GM23338 (cell line): ENCODE measurements around the gene RCSD1. TPM values are rescaled to one million over a fixed set of nuclear protein-coding genes. Genes with fewer than 3 reads are reported as not detected.

ENCODE experiments used
- ATAC-seq: fragments of 200-7000 bp; cut with Tn5 transposase; 3 replicates; pipeline ENCODE4 v1.9.1; 2020
- DNase-seq: peaks from one replicate; pipeline ENCODE4 v3.0.0-alpha.2; 2015; ENCODE audit warnings: low spot score
- H2AFZ ChIP-seq: fragments of 200-600 bp; sonication (generic); 2 replicates; pipeline ENCODE4 v1.8.0; 2016; ENCODE audit warnings: antibody characterized with exemption, mild to moderate bottlenecking, moderate library complexity
- H3F3A ChIP-seq: fragments of 200-600 bp; sonication (generic); replicated peaks from 2 replicates; pipeline ENCODE4 v1.8.0; 2017; ENCODE audit warnings: antibody characterized with exemption, mixed run types, low read depth
- H3K27ac ChIP-seq: fragments of 200-600 bp; sonication (generic); 2 replicates; pipeline ENCODE4 v1.6.1; 2016; ENCODE audit warnings: low read depth
- H3K27me3 ChIP-seq: fragments of 200-600 bp; sonication (generic); 2 replicates; pipeline ENCODE4 v1.8.0; 2016; ENCODE audit warnings: mild to moderate bottlenecking, mixed run types, moderate library complexity; ENCODE audit not compliant: insufficient read depth
- H3K36me3 ChIP-seq: fragments of 200-600 bp; sonication (generic); 2 replicates; pipeline ENCODE4 v1.8.0; 2016; ENCODE audit warnings: mild to moderate bottlenecking; ENCODE audit not compliant: insufficient read depth
- H3K4me1 ChIP-seq: fragments of 200-600 bp; sonication (generic); 2 replicates; pipeline ENCODE4 v1.8.0; 2016; ENCODE audit warnings: mild to moderate bottlenecking, moderate library complexity; ENCODE audit not compliant: insufficient read depth
- H3K4me2 ChIP-seq: fragments of 200-600 bp; sonication (generic); 2 replicates; pipeline ENCODE4 v1.7.1; 2017; ENCODE audit warnings: mixed run types
- H3K4me3 ChIP-seq: fragments of 200-600 bp; sonication (generic); 2 replicates; pipeline ENCODE4 v1.6.1; 2016; ENCODE audit warnings: mixed run types
- H3K79me2 ChIP-seq: fragments of 200-600 bp; sonication (generic); replicated peaks from 2 replicates; pipeline ENCODE4 v1.8.0; 2017; ENCODE audit warnings: mild to moderate bottlenecking; ENCODE audit not compliant: insufficient read depth
- H3K9me2 ChIP-seq: fragments of 200-600 bp; sonication (generic); 2 replicates; pipeline ENCODE4 v1.8.0; 2017; ENCODE audit not compliant: insufficient read depth
- H4K20me1 ChIP-seq: fragments of 200-600 bp; sonication (generic); replicated peaks from 2 replicates; pipeline ENCODE4 v1.8.0; 2017; ENCODE audit warnings: mild to moderate bottlenecking; ENCODE audit not compliant: insufficient read depth
- H3K27ac Mint-ChIP-seq: 2 replicates; pipeline ENCODE4 v1.8.0; 2020; ENCODE audit warnings: inconsistent platforms, mild to moderate bottlenecking, moderate library complexity, mixed read lengths
- H3K27me3 Mint-ChIP-seq: 3 replicates; pipeline ENCODE4 v1.8.0; 2022; ENCODE audit warnings: low read depth, mild to moderate bottlenecking, moderate library complexity, mixed read lengths, inconsistent platforms; ENCODE audit not compliant: insufficient read depth, poor library complexity
- H3K36me3 Mint-ChIP-seq: 3 replicates; pipeline ENCODE4 v1.8.0; 2021; ENCODE audit warnings: low read depth, mild to moderate bottlenecking, inconsistent platforms, moderate library complexity, mixed read lengths
- H3K4me1 Mint-ChIP-seq: 3 replicates; pipeline ENCODE4 v1.8.0; 2020; ENCODE audit warnings: mild to moderate bottlenecking, inconsistent platforms, mixed read lengths
- H3K4me3 Mint-ChIP-seq: 3 replicates; pipeline ENCODE4 v1.8.0; 2021; ENCODE audit warnings: moderate library complexity, mild to moderate bottlenecking, inconsistent platforms, mixed read lengths
- H3K9me3 Mint-ChIP-seq: 3 replicates; pipeline ENCODE4 v1.8.0; 2020; ENCODE audit warnings: moderate library complexity, mild to moderate bottlenecking, inconsistent platforms, mixed read lengths
- polyA plus RNA-seq: library from polyadenylated mRNA; unstranded; fragments of >200 nt; fragmentation: Nextera tagmentation; extraction: Ambion mirVana; gene quantifications from 2 replicates; pipeline ENCODE4 v1.2.1, GENCODE V29; 2016
- total RNA-seq: library from RNA; depleted of rRNA; stranded (reverse); fragments of >200 nt; shearing (Covaris generic); gene quantifications from 2 replicates; pipeline ENCODE4 v1.2.3, GENCODE V29; 2014
- TF ChIP-seq, protein P1 (sequence below): fragments of 250-450 bp; sonication (Bioruptor Pico); IDR thresholded peaks from 2 replicates; pipeline ENCODE4 v1.5.0; 2020; ENCODE audit warnings: mild to moderate bottlenecking, moderate library complexity

Gene RCSD1
- total and polyA plus RNA-seq, 2 experiments from 2014 or later: 0.18 to 0.73 TPM

- TF ChIP-seq, protein P1, sequence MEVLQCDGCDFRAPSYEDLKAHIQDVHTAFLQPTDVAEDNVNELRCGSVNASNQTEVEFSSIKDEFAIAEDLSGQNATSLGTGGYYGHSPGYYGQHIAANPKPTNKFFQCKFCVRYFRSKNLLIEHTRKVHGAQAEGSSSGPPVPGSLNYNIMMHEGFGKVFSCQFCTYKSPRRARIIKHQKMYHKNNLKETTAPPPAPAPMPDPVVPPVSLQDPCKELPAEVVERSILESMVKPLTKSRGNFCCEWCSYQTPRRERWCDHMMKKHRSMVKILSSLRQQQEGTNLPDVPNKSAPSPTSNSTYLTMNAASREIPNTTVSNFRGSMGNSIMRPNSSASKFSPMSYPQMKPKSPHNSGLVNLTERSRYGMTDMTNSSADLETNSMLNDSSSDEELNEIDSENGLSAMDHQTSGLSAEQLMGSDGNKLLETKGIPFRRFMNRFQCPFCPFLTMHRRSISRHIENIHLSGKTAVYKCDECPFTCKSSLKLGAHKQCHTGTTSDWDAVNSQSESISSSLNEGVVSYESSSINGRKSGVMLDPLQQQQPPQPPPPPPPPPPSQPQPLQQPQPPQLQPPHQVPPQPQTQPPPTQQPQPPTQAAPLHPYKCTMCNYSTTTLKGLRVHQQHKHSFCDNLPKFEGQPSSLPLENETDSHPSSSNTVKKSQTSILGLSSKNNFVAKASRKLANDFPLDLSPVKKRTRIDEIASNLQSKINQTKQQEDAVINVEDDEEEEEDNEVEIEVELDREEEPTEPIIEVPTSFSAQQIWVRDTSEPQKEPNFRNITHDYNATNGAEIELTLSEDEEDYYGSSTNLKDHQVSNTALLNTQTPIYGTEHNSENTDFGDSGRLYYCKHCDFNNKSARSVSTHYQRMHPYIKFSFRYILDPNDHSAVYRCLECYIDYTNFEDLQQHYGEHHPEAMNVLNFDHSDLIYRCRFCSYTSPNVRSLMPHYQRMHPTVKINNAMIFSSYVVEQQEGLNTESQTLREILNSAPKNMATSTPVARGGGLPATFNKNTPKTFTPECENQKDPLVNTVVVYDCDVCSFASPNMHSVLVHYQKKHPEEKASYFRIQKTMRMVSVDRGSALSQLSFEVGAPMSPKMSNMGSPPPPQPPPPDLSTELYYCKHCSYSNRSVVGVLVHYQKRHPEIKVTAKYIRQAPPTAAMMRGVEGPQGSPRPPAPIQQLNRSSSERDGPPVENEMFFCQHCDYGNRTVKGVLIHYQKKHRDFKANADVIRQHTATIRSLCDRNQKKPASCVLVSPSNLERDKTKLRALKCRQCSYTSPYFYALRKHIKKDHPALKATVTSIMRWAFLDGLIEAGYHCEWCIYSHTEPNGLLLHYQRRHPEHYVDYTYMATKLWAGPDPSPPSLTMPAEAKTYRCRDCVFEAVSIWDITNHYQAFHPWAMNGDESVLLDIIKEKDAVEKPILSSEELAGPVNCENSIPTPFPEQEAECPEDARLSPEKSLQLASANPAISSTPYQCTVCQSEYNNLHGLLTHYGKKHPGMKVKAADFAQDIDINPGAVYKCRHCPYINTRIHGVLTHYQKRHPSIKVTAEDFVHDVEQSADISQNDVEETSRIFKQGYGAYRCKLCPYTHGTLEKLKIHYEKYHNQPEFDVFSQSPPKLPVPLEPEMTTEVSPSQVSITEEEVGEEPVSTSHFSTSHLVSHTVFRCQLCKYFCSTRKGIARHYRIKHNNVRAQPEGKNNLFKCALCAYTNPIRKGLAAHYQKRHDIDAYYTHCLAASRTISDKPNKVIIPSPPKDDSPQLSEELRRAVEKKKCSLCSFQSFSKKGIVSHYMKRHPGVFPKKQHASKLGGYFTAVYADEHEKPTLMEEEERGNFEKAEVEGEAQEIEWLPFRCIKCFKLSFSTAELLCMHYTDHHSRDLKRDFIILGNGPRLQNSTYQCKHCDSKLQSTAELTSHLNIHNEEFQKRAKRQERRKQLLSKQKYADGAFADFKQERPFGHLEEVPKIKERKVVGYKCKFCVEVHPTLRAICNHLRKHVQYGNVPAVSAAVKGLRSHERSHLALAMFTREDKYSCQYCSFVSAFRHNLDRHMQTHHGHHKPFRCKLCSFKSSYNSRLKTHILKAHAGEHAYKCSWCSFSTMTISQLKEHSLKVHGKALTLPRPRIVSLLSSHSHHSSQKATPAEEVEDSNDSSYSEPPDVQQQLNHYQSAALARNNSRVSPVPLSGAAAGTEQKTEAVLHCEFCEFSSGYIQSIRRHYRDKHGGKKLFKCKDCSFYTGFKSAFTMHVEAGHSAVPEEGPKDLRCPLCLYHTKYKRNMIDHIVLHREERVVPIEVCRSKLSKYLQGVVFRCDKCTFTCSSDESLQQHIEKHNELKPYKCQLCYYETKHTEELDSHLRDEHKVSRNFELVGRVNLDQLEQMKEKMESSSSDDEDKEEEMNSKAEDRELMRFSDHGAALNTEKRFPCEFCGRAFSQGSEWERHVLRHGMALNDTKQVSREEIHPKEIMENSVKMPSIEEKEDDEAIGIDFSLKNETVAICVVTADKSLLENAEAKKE: no peak
Observed at GRCh38 chr1:167592475-167592874, 37.6 kb upstream of the RCSD1 start (continued).

- Mint-ChIP-seq H3K4me3 (no peak overlapping the region), H3K9me3 (peaks cover 11% of the 10 kb centered on the region; the same call in 1 of the 3 replicates), H3K4me1 (no peaks in the 10 kb centered on the region), H3K27me3 (no peaks in the 10 kb centered on the region), H3K27ac (no peak overlapping the region), H3K36me3 (no peaks in the 10 kb centered on the region)
- Histone ChIP-seq H3K4me2 (no peak overlapping the region), H3K4me1 (no peaks in the 10 kb centered on the region), H3K9me2 (no peaks in the 10 kb centered on the region), H2AFZ (no peak overlapping the region), H3K4me3 (no peak overlapping the region), H3F3A (no peaks in the 10 kb centered on the region), H3K36me3 (no peaks in the 10 kb centered on the region), H3K27me3 (no peaks in the 10 kb centered on the region), H4K20me1 (no peaks in the 10 kb centered on the region), H3K79me2 (no peaks in the 10 kb centered on the region), H3K27ac (no peak overlapping the region)
- DNase-seq: no peak
- no peak for ATAC-seq
- TF ChIP-seq, protein P1: no peak
Observed at GRCh38 chr1:167593860-167594259, 36.2 kb upstream of the RCSD1 start.
